WTC11 (cell line): ENCODE data around the gene GALNT9. TPM values are rescaled to one million over a fixed set of nuclear protein-coding genes. Genes with fewer than 3 reads are reported as not detected.

ENCODE experiments used
- ATAC-seq: fragments of 200-7000 bp; cut with Tn5 transposase; 2 replicates; pipeline ENCODE4 v1.10.0; 2021; ENCODE audit warnings: mild to moderate bottlenecking, moderate library complexity
- CTCF ChIA-PET: fragments of 300-600 bp; sonication (Branson Sonifier 250); formaldehyde crosslinking; loops from one replicate; lab custom pipeline; 2021; ENCODE audit warnings: antibody characterized with exemption; lab: Charles Lee
- POLR2A ChIA-PET: fragments of 350-600 bp; sonication (Branson Sonifier 250); formaldehyde crosslinking; loops from one replicate; lab custom pipeline; 2021; ENCODE audit warnings: antibody characterized with exemption; lab: Charles Lee
- DNase-seq: peaks from one replicate; pipeline ENCODE4 v3.0.0; 2021; ENCODE audit warnings: low spot score
- H3K27ac Mint-ChIP-seq: 2 replicates; pipeline ENCODE4 v1.8.0; 2021; ENCODE audit warnings: mixed read lengths
- H3K27me3 Mint-ChIP-seq: 2 replicates; pipeline ENCODE4 v1.8.0; 2021; ENCODE audit warnings: low read depth, mild to moderate bottlenecking, moderate library complexity, mixed read lengths
- H3K36me3 Mint-ChIP-seq: 2 replicates; pipeline ENCODE4 v1.8.0; 2021; ENCODE audit warnings: mixed read lengths
- H3K4me1 Mint-ChIP-seq: 2 replicates; pipeline ENCODE4 v1.8.0; 2022; ENCODE audit warnings: mixed read lengths
- H3K4me3 Mint-ChIP-seq: 2 replicates; pipeline ENCODE4 v1.8.0; 2021; ENCODE audit warnings: mild to moderate bottlenecking, moderate library complexity, mixed read lengths
- H3K9me3 Mint-ChIP-seq: 2 replicates; pipeline ENCODE4 v1.8.0; 2021; ENCODE audit warnings: mixed read lengths
- CBFB ChIP-seq: sonication (generic); formaldehyde crosslinking; IDR thresholded peaks from 2 replicates; pipeline ENCODE4 v1.8.1; 2022; ENCODE audit warnings: mild to moderate bottlenecking, low read depth, missing genetic modification reagents
- NFYB ChIP-seq: sonication (generic); formaldehyde crosslinking; conservative IDR thresholded peaks from 2 replicates; pipeline ENCODE4 v1.8.0; 2022; ENCODE audit warnings: low read depth, missing genetic modification reagents
- PRRX2 ChIP-seq: fragments of 250-450 bp; sonication (Bioruptor Pico); IDR thresholded peaks from 2 replicates; pipeline ENCODE4 v1.8.0; 2021; ENCODE audit warnings: mild to moderate bottlenecking
- RORB ChIP-seq: fragments of 250-450 bp; sonication (Bioruptor Pico); IDR thresholded peaks from 2 replicates; pipeline ENCODE4 v1.9.0; 2021; ENCODE audit warnings: mild to moderate bottlenecking
- ZNF138 ChIP-seq: sonication (generic); formaldehyde crosslinking; conservative IDR thresholded peaks from 2 replicates; pipeline ENCODE4 v1.8.1; 2022; ENCODE audit warnings: mild to moderate bottlenecking, moderate library complexity, missing genetic modification reagents
- ZNF263 ChIP-seq: sonication (generic); formaldehyde crosslinking; IDR thresholded peaks from 2 replicates; pipeline ENCODE4 v1.8.1; 2022; ENCODE audit warnings: low read depth, mild to moderate bottlenecking, moderate library complexity, missing genetic modification reagents
- total RNA-seq: library from RNA; stranded (reverse); gene quantifications from 3 replicates; pipeline ENCODE4 v1.2.3, GENCODE V29; 2021
- TF ChIP-seq, protein P1 (sequence below): sonication (generic); formaldehyde crosslinking; IDR thresholded peaks from 2 replicates; pipeline ENCODE4 v1.8.0; 2022; ENCODE audit warnings: mild to moderate bottlenecking, missing genetic modification reagents
- TF ChIP-seq, protein P2 (sequence below): sonication (generic); formaldehyde crosslinking; IDR thresholded peaks from 2 replicates; pipeline ENCODE4 v1.8.1; 2023; ENCODE audit warnings: mild to moderate bottlenecking, missing genetic modification reagents
- TF ChIP-seq, protein P3 (sequence below): fragments of 250-450 bp; sonication (Bioruptor Pico); IDR thresholded peaks from 2 replicates; pipeline ENCODE4 v1.8.0; 2021; ENCODE audit warnings: mild to moderate bottlenecking
- TF ChIP-seq, protein P4 (sequence below): sonication (generic); formaldehyde crosslinking; IDR thresholded peaks from 2 replicates; pipeline ENCODE4 v1.8.1; 2023; ENCODE audit warnings: mild to moderate bottlenecking, missing genetic modification reagents, moderate library complexity
- TF ChIP-seq, protein P5 (sequence below): fragments of 250-450 bp; sonication (Bioruptor Pico); IDR thresholded peaks from 2 replicates; pipeline ENCODE4 v1.9.0; 2021; ENCODE audit warnings: moderate library complexity, mild to moderate bottlenecking, inconsistent platforms, borderline replicate concordance
- TF ChIP-seq, protein P6 (sequence below): fragments of 250-450 bp; sonication (Bioruptor Pico); IDR thresholded peaks from 2 replicates; pipeline ENCODE4 v1.9.0; 2021; ENCODE audit warnings: mild to moderate bottlenecking, borderline replicate concordance
- TF ChIP-seq, protein P7 (sequence below): sonication (generic); formaldehyde crosslinking; IDR thresholded peaks from 2 replicates; pipeline ENCODE4 v1.8.1; 2022; ENCODE audit warnings: missing genetic modification reagents, borderline replicate concordance
- TF ChIP-seq, protein P8 (sequence below): fragments of 250-450 bp; sonication (Bioruptor Pico); conservative IDR thresholded peaks from 2 replicates; pipeline ENCODE4 v1.9.0; 2021; ENCODE audit warnings: mild to moderate bottlenecking

Gene GALNT9
- total RNA-seq, 1 experiment from 2014 or later: 0.90 TPM

DNA sequence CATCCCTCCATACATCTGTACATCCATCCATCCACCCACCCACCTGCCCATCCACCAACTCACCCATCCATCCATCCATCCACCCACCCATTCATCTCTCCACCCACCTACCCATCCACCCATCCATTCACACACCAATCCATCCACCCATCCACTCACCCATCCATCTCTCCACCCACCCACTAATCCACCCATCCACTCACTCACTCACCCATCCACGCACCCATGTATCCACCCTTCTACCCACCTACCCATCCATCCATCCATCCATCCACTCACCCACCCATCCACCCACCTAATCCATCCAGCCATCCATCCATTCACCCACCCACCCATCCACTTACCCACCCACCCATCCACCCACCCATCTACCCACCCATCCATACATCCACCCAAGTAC lies 16.2 kb downstream of the GALNT9 start (continued):
- TF ChIP-seq, protein P1, sequence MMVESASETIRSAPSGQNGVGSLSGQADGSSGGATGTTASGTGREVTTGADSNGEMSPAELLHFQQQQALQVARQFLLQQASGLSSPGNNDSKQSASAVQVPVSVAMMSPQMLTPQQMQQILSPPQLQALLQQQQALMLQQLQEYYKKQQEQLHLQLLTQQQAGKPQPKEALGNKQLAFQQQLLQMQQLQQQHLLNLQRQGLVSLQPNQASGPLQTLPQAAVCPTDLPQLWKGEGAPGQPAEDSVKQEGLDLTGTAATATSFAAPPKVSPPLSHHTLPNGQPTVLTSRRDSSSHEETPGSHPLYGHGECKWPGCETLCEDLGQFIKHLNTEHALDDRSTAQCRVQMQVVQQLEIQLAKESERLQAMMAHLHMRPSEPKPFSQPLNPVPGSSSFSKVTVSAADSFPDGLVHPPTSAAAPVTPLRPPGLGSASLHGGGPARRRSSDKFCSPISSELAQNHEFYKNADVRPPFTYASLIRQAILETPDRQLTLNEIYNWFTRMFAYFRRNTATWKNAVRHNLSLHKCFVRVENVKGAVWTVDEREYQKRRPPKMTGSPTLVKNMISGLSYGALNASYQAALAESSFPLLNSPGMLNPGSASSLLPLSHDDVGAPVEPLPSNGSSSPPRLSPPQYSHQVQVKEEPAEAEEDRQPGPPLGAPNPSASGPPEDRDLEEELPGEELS (CRISPR knock-in tag): no peak
- TF ChIP-seq, protein P2, sequence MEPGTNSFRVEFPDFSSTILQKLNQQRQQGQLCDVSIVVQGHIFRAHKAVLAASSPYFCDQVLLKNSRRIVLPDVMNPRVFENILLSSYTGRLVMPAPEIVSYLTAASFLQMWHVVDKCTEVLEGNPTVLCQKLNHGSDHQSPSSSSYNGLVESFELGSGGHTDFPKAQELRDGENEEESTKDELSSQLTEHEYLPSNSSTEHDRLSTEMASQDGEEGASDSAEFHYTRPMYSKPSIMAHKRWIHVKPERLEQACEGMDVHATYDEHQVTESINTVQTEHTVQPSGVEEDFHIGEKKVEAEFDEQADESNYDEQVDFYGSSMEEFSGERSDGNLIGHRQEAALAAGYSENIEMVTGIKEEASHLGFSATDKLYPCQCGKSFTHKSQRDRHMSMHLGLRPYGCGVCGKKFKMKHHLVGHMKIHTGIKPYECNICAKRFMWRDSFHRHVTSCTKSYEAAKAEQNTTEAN (CRISPR knock-in tag): no peak
- TF ChIP-seq ZNF138 (CRISPR knock-in tag): no peak
- TF ChIP-seq NFYB: no peak
- TF ChIP-seq, protein P3, sequence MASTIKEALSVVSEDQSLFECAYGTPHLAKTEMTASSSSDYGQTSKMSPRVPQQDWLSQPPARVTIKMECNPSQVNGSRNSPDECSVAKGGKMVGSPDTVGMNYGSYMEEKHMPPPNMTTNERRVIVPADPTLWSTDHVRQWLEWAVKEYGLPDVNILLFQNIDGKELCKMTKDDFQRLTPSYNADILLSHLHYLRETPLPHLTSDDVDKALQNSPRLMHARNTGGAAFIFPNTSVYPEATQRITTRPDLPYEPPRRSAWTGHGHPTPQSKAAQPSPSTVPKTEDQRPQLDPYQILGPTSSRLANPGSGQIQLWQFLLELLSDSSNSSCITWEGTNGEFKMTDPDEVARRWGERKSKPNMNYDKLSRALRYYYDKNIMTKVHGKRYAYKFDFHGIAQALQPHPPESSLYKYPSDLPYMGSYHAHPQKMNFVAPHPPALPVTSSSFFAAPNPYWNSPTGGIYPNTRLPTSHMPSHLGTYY (CRISPR knock-in tag): no peak
- no peak for TF ChIP-seq PRRX2 (CRISPR knock-in tag)
- TF ChIP-seq, protein P4, sequence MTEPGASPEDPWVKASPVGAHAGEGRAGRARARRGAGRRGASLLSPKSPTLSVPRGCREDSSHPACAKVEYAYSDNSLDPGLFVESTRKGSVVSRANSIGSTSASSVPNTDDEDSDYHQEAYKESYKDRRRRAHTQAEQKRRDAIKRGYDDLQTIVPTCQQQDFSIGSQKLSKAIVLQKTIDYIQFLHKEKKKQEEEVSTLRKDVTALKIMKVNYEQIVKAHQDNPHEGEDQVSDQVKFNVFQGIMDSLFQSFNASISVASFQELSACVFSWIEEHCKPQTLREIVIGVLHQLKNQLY (CRISPR knock-in tag): no peak
- TF ChIP-seq ZNF263 (CRISPR knock-in tag): no peak

DNA sequence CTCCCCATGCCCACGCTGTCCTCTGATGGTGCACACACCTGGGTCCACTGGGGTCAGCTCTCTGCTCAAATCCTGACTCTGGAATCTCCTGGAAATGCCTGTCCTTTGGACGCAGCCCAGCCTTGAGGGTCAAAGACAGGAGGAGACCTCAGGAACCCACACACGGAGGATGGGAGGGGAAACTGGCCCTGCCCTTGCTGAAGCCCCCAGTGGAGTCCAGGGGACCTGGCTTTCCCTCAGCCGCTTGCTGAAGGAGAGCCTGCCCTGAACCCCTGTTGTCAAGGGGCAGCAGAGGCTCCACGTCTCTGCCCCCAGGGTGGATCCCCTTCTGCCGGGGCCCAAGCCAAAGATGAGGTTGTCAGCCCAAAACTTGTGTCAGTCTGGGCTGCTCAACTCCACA lies 16.9 kb downstream of the GALNT9 start:
- POLR2A ChIA-PET: no interaction called here
- TF ChIP-seq, protein P5, sequence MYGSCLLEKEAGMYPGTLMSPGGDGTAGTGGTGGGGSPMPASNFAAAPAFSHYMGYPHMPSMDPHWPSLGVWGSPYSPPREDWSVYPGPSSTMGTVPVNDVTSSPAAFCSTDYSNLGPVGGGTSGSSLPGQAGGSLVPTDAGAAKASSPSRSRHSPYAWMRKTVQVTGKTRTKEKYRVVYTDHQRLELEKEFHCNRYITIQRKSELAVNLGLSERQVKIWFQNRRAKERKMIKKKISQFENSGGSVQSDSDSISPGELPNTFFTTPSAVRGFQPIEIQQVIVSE (CRISPR knock-in tag): no peak
- TF ChIP-seq, protein P6, sequence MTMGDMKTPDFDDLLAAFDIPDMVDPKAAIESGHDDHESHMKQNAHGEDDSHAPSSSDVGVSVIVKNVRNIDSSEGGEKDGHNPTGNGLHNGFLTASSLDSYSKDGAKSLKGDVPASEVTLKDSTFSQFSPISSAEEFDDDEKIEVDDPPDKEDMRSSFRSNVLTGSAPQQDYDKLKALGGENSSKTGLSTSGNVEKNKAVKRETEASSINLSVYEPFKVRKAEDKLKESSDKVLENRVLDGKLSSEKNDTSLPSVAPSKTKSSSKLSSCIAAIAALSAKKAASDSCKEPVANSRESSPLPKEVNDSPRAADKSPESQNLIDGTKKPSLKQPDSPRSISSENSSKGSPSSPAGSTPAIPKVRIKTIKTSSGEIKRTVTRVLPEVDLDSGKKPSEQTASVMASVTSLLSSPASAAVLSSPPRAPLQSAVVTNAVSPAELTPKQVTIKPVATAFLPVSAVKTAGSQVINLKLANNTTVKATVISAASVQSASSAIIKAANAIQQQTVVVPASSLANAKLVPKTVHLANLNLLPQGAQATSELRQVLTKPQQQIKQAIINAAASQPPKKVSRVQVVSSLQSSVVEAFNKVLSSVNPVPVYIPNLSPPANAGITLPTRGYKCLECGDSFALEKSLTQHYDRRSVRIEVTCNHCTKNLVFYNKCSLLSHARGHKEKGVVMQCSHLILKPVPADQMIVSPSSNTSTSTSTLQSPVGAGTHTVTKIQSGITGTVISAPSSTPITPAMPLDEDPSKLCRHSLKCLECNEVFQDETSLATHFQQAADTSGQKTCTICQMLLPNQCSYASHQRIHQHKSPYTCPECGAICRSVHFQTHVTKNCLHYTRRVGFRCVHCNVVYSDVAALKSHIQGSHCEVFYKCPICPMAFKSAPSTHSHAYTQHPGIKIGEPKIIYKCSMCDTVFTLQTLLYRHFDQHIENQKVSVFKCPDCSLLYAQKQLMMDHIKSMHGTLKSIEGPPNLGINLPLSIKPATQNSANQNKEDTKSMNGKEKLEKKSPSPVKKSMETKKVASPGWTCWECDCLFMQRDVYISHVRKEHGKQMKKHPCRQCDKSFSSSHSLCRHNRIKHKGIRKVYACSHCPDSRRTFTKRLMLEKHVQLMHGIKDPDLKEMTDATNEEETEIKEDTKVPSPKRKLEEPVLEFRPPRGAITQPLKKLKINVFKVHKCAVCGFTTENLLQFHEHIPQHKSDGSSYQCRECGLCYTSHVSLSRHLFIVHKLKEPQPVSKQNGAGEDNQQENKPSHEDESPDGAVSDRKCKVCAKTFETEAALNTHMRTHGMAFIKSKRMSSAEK (CRISPR knock-in tag): no peak
- TF ChIP-seq, protein P7, sequence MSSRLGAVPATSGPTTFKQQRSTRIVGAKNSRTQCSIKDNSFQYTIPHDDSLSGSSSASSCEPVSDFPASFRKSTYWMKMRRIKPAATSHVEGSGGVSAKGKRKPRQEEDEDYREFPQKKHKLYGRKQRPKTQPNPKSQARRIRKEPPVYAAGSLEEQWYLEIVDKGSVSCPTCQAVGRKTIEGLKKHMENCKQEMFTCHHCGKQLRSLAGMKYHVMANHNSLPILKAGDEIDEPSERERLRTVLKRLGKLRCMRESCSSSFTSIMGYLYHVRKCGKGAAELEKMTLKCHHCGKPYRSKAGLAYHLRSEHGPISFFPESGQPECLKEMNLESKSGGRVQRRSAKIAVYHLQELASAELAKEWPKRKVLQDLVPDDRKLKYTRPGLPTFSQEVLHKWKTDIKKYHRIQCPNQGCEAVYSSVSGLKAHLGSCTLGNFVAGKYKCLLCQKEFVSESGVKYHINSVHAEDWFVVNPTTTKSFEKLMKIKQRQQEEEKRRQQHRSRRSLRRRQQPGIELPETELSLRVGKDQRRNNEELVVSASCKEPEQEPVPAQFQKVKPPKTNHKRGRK (CRISPR knock-in tag): no peak
- TF ChIP-seq, protein P8, sequence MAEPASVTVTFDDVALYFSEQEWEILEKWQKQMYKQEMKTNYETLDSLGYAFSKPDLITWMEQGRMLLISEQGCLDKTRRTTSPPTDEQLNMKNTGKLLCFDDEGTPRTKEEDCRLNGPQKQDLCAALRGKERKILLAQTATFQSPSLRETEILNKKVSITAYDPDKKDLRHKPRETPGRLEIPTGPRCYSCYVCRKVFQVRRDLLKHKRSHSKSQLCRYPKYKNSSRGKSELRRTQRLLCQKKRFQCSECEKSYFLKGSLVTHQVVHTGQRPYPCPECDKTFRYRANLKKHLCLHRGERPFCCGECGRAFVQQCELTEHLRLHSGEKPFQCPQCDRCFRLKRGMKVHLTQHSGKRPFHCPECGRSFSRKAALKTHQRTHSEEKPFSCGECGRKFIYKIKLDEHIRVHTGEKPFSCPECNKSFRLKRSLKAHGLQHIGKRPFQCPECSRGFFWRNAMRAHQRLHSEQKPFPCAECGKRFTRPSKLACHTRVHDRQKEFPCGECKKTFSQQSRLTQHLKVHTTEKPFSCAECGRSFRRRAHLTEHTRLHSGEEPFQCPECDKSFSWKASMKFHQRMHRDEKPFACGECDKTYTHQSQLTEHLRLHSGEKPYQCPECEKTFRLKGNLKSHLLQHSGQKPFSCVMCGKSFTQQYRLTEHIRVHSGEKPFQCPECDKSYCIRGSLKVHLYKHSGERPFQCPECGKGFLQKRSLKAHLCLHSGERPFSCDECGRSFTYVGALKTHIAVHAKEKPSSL (CRISPR knock-in tag): no peak
- TF ChIP-seq RORB (CRISPR knock-in tag) (no peak), CBFB (CRISPR knock-in tag) (no peak)
- Mint-ChIP-seq H3K36me3 (0 out of 2 replicates have a peak, but pooled peaks cover 6% of the 10 kb centered on the region), H3K27me3 (peaks cover 53% of the 10 kb centered on the region), H3K4me1 (no peaks in the 10 kb centered on the region), H3K9me3 (peaks cover 14% of the 10 kb centered on the region), H3K4me3 (no peak overlapping the region), H3K27ac (no peak overlapping the region)
- DNase-seq (no peak), ATAC-seq (no peak)
- CTCF ChIA-PET: no interaction called here
